SK-MEL-5 (cell line): ENCODE results near the gene PTGFRN. TPM values are rescaled to one million over a fixed set of nuclear protein-coding genes. Genes with fewer than 3 reads are reported as not detected.
"Not testable (repeated sequence)": the region's sequence is repeated elsewhere in the genome, so short reads cannot be mapped to it uniquely, and the experiment has no call there.

ENCODE experiments used
- DNase-seq: peaks from one replicate; pipeline ENCODE4 v3.0.0-alpha.2; 2016; ENCODE audit warnings: low read depth, low spot score
- in situ Hi-C: cut with HindIII; loops from 2 replicates; pipeline ENCODE4 v1.10.0; 2016; ENCODE audit warnings: low sequenced_read_pairs, high pct_unique_total_duplicates, low pct_unique_long_range_greater_than_20kb
- total RNA-seq: library from RNA; depleted of rRNA; stranded (reverse); fragments of >200 nt; shearing (Covaris generic); gene quantifications from 2 replicates; pipeline ENCODE4 v1.2.3, GENCODE V29; 2014

Gene PTGFRN
- total RNA-seq, 1 experiment from 2014 or later: 28.4 TPM

DNA sequence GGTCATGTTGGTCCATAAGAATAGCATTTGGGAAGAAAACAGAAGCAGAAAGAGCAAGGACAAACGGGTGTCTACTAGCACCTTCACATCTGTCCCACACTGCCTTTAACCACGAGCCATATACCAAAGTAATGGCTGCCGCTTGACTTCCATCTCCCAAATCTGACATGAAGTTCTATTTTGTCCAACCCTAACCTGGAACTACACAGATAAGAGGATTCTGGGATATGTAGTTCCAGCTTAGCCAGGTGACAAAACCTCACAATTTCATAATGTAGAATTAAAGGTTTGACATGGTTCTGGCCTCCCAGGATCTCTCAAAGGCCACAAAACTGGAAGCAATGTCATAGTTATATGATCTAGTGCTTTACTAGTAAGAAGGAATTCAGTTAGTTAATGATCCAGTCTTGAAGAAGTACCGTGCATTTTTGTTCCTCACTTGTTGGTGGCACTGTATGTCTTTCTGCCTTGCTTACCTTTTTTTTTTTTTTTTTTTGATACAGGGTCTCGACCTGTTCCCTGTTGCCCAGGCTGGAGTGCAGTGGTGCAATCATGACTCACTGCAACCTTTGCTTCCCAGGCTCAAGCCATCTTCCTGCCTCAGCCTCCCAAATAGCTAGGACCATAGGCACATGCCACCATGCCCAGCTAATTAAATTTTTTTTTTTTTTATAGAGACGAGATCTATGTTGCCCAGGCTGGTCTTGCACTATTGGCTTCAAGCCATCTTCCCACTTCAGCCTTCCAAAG, 17.5 kb downstream of the PTGFRN start:
- in situ Hi-C loops: no loop called here
- DNase-seq: no peak

DNA sequence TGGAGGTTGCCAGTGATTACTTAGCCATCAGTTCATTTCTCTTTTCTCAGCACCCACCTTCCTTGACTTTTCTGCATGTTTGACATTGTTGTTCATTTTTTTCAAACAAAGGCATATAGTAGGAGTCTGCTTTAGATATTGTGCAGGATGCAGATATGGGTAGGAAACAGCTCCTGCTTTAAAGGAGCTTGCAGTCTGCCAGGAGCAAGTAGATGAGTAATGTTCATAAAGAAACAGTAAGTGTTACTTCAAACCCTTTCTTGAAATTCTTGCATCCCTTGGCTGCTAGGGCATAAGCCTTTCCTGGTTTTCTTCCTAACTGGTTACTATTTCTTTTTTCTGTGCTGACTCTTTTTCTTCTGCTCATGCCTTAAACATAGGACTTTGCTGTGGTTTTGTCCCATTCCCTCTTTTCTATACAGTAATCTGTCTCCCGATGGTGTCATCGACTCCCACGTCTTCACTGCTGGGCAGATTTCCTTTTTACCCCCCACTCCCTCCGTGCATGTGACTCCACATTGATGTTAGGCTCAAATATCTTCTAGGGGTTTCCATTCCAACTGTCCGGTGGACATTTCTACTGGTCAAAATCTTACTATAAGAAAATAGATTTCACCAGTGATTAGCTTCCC, 20.4 kb downstream of the PTGFRN start:
- DNase-seq: no peak
- in situ Hi-C loops: no loop called here

DNA sequence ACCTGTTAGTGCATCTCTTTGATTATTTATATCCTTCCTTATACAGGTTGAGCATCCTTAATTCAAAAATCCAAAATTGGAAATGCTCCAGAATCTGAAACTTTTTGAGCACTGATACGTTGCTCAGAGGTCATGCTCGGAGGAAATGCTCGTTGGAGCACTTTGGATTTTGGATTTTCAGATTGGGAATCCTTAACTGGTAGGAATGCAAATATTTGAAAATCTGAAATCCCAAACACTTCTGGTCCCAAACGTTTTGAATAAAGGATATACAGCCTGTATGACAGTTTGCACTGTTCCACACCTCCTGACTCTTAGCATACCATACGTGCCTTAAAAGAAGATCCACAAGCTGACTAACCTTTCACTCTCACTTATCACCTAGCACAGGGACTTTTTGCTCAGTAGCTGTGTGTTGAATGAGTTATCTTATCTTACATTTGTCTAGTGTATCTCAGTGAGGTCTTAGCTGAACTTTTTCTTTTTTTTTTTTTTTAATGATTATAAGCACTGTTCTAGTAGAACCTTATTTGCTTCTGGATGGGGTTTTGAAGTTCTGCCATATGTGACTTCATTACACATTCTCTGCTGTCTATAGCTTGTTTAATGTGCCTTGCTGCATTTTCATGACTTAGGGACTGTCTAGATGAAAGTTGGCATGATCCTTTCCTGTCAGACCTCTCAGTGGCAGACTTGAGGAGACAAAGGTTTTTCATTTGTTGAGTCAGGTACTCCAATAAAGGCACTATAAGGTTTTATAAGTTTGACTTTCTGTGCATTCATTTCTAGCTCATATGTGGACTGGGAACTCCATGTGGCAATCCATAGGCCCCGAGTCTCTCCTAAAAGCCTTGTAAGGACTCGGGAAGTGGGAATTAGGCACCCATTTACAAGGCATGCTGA, 21.6 kb downstream of the PTGFRN start:
- in situ Hi-C loops: no loop called here
- no peak for DNase-seq

DNA sequence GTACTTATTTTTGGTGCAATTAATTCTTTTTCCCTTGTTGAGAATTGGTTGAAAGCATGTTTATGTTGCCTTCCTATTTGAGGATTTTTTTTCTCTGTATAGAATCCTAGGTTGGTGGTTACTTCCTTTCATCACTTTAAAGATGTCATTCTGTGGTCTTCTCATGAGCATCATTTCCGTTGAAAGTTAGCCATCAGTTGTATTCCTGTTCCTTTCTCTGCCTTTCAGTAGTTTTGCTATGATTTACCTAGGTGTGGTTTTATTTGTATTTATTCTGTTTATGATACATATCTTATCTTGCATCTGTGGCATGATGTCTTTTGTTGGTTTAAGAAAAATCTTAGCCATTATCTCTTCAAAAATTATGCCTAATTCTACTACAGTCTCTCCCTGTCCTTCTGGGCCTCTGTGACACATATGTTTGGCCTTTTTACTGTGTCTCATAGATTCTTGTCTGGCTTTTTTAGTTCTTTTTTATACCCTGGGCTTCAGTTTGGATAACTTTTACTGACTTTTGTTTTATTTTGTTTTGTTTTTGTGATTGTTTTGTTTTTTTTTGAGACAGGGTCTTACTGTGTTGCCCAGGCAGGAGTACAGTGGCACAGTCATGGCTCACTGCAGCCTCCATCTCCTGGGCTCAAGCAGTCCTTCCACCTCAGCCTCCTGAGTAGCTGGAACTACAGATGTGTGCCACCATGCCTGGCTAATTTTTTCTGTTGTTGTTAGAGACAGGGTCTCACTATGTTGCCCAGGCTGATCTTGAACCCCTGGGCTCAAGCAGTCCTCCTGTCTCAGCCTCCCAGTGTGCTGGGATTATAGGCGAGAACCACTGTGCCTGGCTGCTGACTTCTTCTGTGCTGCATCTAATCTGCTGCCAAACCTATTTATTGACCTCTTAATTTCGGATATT, 24.1 kb downstream of the PTGFRN start:
- no peak for DNase-seq
- in situ Hi-C loops: no loop called here

DNA sequence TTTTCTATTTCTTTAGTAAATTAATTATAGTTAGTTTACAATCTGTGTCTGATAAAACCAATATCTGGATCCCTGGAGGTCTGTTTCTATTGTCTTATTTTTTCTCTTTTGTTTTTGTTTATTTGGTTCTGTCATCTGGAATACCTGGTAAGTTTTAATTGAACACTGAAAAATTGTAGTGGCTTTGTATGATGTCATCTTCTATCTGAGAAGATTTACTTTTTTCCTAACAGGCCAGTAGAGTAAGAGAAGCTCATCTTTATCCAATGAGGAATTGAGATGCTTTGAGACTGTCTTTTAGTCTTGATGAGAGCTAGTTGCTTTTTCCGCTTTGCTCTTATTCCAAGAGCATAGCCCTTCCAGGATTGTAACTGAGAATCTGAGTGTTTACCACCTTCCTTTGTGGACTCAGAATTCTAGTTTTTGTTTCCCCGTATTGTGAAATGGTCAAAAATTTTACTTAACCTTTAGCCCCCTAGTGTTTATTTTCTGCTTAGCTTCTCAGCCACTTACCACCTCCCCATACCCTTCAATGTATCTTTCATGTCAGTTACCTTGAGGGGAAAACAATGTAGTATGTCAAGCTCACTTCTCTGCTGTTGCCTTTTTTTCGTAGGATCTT, 25.0 kb downstream of the PTGFRN start:
- peak; percentile 41 for DNase-seq
- in situ Hi-C loops: no loop called here

DNA sequence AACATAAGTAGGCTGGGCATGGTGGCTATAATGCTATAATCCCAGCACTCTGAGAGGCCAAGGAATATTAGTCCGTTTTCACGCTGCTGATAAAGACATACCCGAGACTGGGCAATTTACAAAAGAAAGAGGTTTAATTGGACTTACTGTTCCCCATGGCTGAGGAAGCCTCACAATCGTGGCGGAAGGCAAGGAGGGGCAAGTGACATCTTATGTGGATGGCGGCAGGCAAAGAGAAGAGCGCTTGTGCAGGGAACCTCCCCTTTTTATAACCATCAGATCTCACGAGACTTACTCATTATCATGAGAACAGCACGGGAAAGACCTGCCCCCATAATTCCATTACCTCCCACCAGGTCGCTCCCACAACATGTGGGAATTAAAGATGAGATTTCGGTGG, 28.5 kb downstream of the PTGFRN start:
- in situ Hi-C loops: no loop called here

DNA sequence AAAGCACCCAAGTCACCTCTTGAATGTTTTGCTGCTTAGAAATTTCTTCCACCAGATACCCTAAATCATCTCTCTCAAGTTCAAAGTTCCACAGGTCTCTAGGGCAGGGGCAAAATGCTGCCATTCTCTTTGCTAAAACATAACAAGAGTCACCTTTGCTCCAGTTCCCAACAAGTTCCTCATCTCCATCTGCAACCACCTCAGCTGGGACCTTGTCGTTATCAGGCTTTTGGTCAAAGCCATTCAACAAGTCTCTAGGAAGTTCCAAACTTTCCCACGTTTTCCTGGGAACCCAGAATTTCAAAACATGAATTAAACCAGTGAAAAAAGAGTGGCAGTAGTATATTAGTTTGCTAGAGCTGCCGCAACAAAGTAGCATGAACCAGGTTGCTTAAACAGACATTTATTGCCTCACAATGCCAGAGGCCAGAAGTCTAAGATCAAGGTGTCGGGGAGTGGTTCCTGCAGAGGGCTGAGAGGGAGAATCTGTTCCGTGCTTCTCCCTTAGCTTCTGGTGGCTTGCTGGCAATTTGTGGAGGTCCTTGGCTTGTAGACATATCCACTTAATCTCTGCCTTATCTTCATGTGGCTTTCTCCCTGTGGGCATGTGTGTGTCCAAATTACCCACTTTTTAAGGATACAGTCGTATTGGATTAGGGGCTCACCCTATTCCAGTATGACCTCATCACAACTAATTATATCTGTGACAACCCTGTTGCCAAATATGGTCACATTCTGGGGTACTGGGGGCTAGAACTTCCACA, 30.2 kb downstream of the PTGFRN start:
- in situ Hi-C loops, DNase-seq: not testable (repeated sequence)

More for the DNA sequence above, 28.5 kb downstream of the PTGFRN start:
- DNase-seq: no peak

DNA sequence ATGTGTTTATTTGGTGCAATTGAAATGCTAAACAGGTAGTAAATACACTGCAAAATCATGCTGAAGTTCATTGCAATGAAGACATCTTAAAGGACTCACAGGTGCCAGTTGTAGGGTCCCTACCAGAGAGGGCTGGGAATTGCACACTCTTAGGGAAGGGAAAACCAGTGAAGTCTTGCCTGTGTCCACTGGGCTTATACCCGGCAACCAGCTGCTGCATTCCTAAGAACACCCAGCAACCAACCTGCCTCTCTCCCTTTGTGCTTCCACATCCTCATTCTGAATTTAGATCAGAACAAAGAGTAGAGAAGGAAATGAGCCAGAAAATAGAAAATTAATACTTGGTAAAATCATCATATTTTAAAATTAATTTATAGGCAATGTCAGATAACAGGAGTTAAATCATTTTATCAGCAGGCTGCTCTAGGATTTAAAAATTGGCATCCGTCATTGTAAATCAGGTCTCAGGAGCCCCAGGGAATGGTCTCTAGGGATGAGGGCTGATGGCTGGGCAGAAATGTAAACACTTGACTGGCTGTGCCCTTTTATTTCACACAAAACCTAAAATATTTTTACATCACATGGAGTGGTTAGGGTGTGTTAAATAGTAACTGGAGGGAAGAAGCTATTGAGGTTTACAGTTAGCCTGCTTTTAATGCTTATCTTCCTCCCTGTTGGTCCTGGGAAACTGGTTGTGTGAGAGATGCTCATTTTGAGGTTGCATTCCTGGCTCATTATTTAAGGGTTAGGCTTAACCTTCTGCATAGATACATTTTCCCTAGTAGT, 31.3 kb downstream of the PTGFRN start:
- DNase-seq: no peak
- in situ Hi-C loops: no loop called here

DNA sequence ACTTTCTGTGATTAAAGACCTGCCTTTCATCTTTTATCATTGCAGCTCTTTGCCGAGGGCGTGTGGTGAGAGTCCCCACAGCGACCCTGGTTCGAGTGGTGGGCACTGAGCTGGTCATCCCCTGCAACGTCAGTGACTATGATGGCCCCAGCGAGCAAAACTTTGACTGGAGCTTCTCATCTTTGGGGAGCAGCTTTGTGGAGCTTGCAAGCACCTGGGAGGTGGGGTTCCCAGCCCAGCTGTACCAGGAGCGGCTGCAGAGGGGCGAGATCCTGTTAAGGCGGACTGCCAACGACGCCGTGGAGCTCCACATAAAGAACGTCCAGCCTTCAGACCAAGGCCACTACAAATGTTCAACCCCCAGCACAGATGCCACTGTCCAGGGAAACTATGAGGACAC, 32.0 kb downstream of the PTGFRN start:
- in situ Hi-C loops: no loop called here
- DNase-seq: no peak

DNA sequence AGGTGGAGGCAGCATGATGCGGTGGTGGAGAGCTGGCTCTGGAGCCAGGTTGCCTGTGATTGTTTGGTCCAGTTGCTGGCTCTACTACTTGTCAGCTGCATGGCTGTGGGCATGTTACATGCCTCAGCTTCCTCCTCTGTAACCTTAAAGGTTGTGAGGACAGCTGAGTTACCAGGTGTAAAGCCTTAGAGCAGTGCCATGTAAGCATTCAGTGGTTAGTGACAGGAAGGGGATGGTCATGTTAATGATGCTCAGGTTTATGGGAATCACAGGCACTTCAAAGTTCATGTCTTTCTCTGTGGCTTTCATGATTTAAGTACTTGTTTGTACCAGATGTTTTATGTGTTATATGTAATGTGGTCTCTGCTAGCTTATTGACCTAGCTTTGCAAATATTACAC, 32.6 kb downstream of the PTGFRN start:
- no peak for DNase-seq
- in situ Hi-C loops: no loop called here

DNA sequence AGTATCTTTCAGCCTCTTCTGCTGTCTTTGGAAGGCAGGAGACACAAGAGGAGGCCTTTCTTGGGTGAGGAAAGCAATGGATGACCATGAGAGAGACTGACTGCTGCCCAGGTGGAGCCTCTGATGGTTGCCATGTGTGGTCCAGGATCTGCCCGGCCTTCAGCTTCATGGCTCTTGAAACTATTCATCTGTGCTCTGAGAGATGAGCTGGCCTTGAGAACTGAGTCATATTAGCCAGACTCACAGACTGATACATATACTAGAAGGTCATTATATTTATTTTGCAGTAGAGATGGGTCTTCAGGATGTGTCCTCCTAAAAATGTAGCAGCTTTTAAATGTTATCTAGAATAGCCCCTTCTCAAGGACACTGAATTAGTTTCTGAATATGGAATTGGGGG, 33.7 kb downstream of the PTGFRN start:
- no peak for DNase-seq
- in situ Hi-C loops: no loop called here

DNA sequence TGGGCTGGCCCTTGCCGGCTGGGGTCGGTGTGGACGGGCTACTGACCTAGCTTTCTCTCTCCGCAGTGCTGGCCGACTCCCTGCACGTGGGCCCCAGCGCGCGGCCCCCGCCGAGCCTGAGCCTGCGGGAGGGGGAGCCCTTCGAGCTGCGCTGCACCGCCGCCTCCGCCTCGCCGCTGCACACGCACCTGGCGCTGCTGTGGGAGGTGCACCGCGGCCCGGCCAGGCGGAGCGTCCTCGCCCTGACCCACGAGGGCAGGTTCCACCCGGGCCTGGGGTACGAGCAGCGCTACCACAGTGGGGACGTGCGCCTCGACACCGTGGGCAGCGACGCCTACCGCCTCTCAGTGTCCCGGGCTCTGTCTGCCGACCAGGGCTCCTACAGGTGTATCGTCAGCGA, 34.9 kb downstream of the PTGFRN start:
- in situ Hi-C loops: no loop called here
- DNase-seq: no peak

DNA sequence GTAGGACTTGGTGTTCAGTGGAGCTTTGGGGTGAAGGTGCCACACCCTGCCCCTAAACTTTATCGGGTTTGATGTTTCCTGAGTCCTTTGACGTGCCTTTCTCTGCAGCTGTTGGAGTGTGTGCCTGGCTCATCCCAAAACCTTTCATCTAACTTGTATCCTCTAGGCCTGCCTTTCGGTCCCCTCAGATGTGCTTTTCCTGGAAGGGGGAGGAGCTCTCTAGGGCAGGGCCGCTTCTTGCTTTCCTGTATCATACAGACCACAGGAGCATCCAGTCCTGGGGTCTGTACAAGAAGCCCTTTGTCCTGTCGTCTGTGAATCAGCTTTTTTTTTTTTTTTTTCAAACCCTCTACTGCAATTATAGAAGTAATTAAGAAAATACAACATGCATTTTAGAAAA, 35.7 kb downstream of the PTGFRN start:
- peak; percentile 30 for DNase-seq
- in situ Hi-C loops: no loop called here

DNA sequence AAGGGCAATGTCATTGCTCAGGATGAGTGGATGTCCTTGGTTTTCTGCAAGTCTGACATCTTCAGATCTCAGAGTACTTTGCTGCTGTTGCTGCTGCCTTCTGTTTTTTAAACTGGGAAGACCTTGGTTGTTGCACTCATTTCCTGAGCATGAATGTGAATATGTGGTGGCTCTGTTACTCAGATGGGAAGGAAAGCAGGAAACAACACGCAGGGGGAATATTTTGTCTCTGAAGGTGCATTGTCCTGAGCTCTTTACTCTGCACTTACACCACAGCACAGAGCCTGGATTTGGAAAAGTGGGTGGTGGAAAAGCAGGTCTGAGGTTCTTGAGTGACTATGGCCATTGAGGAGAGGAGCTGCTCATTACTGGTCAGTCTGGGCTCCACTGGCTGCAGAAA, 36.3 kb downstream of the PTGFRN start:
- no peak for DNase-seq
- in situ Hi-C loops: no loop called here

DNA sequence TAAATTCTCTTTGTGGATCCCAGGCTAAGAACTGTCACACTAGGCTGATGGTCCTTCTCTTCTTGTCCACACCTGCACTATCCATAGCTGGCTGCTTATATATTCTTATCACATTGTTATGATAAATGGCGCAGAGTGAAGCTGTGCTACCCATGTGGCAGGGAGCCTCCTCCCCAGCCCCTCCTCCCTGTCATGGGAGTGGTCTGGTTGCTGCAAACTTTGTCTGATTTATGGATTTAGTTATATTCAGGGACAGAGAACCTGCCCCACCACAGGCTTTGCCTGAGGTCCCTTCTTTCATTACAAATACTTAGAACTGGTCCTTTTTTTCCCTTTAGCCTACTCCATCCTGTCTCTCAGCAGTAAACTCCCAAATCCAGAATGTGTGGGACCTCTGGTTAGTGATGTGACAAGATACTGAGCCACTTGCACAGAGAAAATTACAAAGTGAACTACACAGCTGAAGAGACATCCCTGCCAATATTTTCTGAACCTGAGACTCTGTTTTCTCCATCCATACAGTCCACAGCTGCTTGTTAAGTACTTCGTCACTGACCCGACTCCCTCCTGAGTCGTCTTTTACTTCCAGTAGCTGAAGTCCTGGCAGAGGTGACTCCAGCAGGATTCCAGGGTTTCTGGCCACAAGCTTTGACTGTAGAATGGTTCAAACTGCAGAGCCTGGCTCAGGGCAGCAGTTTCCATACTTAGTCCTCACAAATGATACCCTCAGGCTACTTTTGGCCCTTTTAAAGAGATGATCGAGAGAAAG, 37.6 kb downstream of the PTGFRN start:
- in situ Hi-C loops: no loop called here
- DNase-seq: no peak
